IMR-90 (cell line): ENCODE data around the gene TSC1. TPM values are rescaled to one million over a fixed set of nuclear protein-coding genes. Genes with fewer than 3 reads are reported as not detected.

ENCODE experiments used
- ATAC-seq: fragments of 200-7000 bp; cut with Tn5 transposase; 2 replicates; pipeline ENCODE4 v1.9.1; 2020; ENCODE audit warnings: low read depth, mild to moderate bottlenecking, moderate library complexity
- Bru-seq: library from RNA; stranded (reverse); fragments of 400-500 nt; gene quantifications from one replicate; lab custom pipeline; 2021; lab: Mats Ljungman, UMichigan
- BruChase-seq, 2 experiments: library from RNA; stranded (reverse); fragments of 400-500 nt; gene quantifications; one replicate each; lab custom pipeline; 2021; lab: Mats Ljungman, UMichigan
- BruUV-seq: library from RNA; stranded (reverse); fragments of 400-500 nt; replicated peaks from 2 replicates; lab custom pipeline; 2021; lab: Mats Ljungman, UMichigan
- CTCF ChIA-PET: fragments of 300-600 bp; formaldehyde crosslinking; extraction: SDS; loops from one replicate; lab custom pipeline; 2021; ENCODE audit warnings: antibody characterized with exemption; lab: Yijun Ruan, JAX
- POLR2A ChIA-PET: fragments of 300-600 bp; sonication (Branson Sonifier 250); formaldehyde crosslinking; loops from one replicate; lab custom pipeline; 2022; ENCODE audit warnings: antibody characterized with exemption; ENCODE audit not compliant: unreplicated experiment; lab: Charles Lee
- DNase-seq: peaks from one replicate; pipeline ENCODE4 v3.0.0; 2013
- H2AFZ ChIP-seq: replicated peaks from 2 replicates; pipeline ENCODE3; 2013; ENCODE audit warnings: low read length, mild to moderate bottlenecking; ENCODE audit not compliant: poor library complexity
- H2AK5ac ChIP-seq: 2 replicates; pipeline ENCODE4 v1.6.1; 2013; ENCODE audit warnings: low read depth, low read length, inconsistent platforms
- H2AK9ac ChIP-seq: replicated peaks from 2 replicates; pipeline ENCODE3; 2013; ENCODE audit warnings: mild to moderate bottlenecking, low read depth, low read length, moderate library complexity; ENCODE audit not compliant: poor library complexity
- H2BK120ac ChIP-seq: 2 replicates; pipeline ENCODE4 v1.6.1; 2013; ENCODE audit warnings: low read depth, low read length, inconsistent platforms
- H2BK15ac ChIP-seq: 3 replicates; pipeline ENCODE4 v1.6.1; 2013; ENCODE audit warnings: low read depth, low read length, inconsistent platforms
- H2BK20ac ChIP-seq: 2 replicates; pipeline ENCODE4 v1.6.1; 2013; ENCODE audit warnings: low read depth, mild to moderate bottlenecking, inconsistent platforms, low read length, moderate library complexity
- H2BK5ac ChIP-seq: 2 replicates; pipeline ENCODE4 v1.6.1; 2013; ENCODE audit warnings: mild to moderate bottlenecking, low read depth, low read length, inconsistent platforms; ENCODE audit not compliant: poor library complexity, severe bottlenecking
- H3K14ac ChIP-seq: replicated peaks from 2 replicates; pipeline ENCODE4 v1.6.1; 2013; ENCODE audit warnings: low read depth, low read length, inconsistent platforms
- H3K18ac ChIP-seq: 2 replicates; pipeline ENCODE4 v1.6.1; 2013; ENCODE audit warnings: low read depth, low read length, control low read depth
- H3K23ac ChIP-seq: 2 replicates; pipeline ENCODE4 v1.6.1; 2013; ENCODE audit warnings: low read depth, low read length, inconsistent platforms
- H3K27ac ChIP-seq: 2 replicates; pipeline ENCODE4 v1.5.1; 2013; ENCODE audit warnings: mild to moderate bottlenecking, control low read depth, low read length; ENCODE audit not compliant: insufficient read depth
- H3K27me3 ChIP-seq: 2 replicates; pipeline ENCODE4 v1.6.1; 2013; ENCODE audit warnings: low read length; ENCODE audit not compliant: control insufficient read depth, insufficient read depth
- H3K36me3 ChIP-seq: 2 replicates; pipeline ENCODE4 v1.6.1; 2013; ENCODE audit warnings: low read length, mixed read lengths; ENCODE audit not compliant: control insufficient read depth, insufficient read depth
- H3K4ac ChIP-seq: 2 replicates; pipeline ENCODE4 v1.6.1; 2013; ENCODE audit warnings: low read depth, low read length, inconsistent platforms
- H3K4me1 ChIP-seq: 2 replicates; pipeline ENCODE4 v1.6.1; 2013; ENCODE audit warnings: low read length, mixed read lengths; ENCODE audit not compliant: control insufficient read depth, insufficient read depth
- H3K4me2 ChIP-seq: 2 replicates; pipeline ENCODE4 v1.6.1; 2013; ENCODE audit warnings: low read depth, mild to moderate bottlenecking, control low read depth, low read length, moderate library complexity
- H3K4me3 ChIP-seq: 2 replicates; pipeline ENCODE4 v1.5.1; 2013; ENCODE audit warnings: low read depth, mild to moderate bottlenecking, control low read depth, low read length, moderate library complexity; ENCODE audit not compliant: insufficient read depth
- H3K56ac ChIP-seq: 2 replicates; pipeline ENCODE4 v1.6.1; 2013; ENCODE audit warnings: low read length, inconsistent platforms; ENCODE audit not compliant: insufficient read depth; ENCODE audit errors: extremely low read depth
- H3K79me1 ChIP-seq, 2 experiments: 2 replicates each; pipeline ENCODE4 v1.6.1; 2013; ENCODE audit warnings: low read length in 2 of 2, inconsistent platforms in 1 of 2, low read depth in 1 of 2
- H3K9ac ChIP-seq: 2 replicates; pipeline ENCODE4 v1.6.1; 2013; ENCODE audit warnings: low read depth, low read length, control low read depth
- H3K9me1 ChIP-seq: 2 replicates; pipeline ENCODE4 v1.6.1; 2013; ENCODE audit warnings: low read length, inconsistent platforms; ENCODE audit not compliant: insufficient read depth
- H3K9me3 ChIP-seq: 2 replicates; pipeline ENCODE4 v1.6.1; 2013; ENCODE audit warnings: low read length; ENCODE audit not compliant: control insufficient read depth, insufficient read depth
- H4K20me1 ChIP-seq: 2 replicates; pipeline ENCODE4 v1.6.1; 2013; ENCODE audit warnings: low read length, inconsistent platforms; ENCODE audit not compliant: insufficient read depth
- H4K5ac ChIP-seq: 2 replicates; pipeline ENCODE4 v1.6.1; 2013; ENCODE audit warnings: mild to moderate bottlenecking, low read depth, low read length, control low read depth
- H4K8ac ChIP-seq, 2 experiments: 2 replicates each; pipeline ENCODE4 v1.6.1; 2013; ENCODE audit warnings: low read depth in 2 of 2, low read length in 2 of 2, control low read depth in 1 of 2, inconsistent platforms in 1 of 2
- H4K91ac ChIP-seq: 2 replicates; pipeline ENCODE4 v1.6.1; 2013; ENCODE audit warnings: low read depth, low read length, inconsistent platforms; ENCODE audit not compliant: insufficient read depth
- CHD1 ChIP-seq: IDR thresholded peaks from 2 replicates; pipeline ENCODE4 v1.6.1; 2012; ENCODE audit warnings: low read depth, low read length, improper control_type of control experiment
- CTCF ChIP-seq: conservative IDR thresholded peaks from 2 replicates; pipeline ENCODE4 v1.5.1; 2012; ENCODE audit warnings: mild to moderate bottlenecking, low read depth, low read length, improper control_type of control experiment
- MAZ ChIP-seq: IDR thresholded peaks from 2 replicates; pipeline ENCODE4 v1.6.1; 2012; ENCODE audit warnings: low read depth, mild to moderate bottlenecking, low read length, improper control_type of control experiment, moderate library complexity, borderline replicate concordance
- POLR2A ChIP-seq: IDR thresholded peaks from 2 replicates; pipeline ENCODE4 v1.6.1; 2012; ENCODE audit warnings: mild to moderate bottlenecking, low read depth, low read length
- RAD21 ChIP-seq: IDR thresholded peaks from 2 replicates; pipeline ENCODE4 v1.6.1; 2012; ENCODE audit warnings: low read length, improper control_type of control experiment
- USF2 ChIP-seq: fragments of 150-350 bp; IDR thresholded peaks from 2 replicates; pipeline ENCODE4 v1.6.1; 2017; ENCODE audit warnings: mild to moderate bottlenecking, antibody characterized with exemption, low read length, low read depth
- WGBS, 2 experiments: methylation state at CpG; one replicate each; pipeline versions ENCODE4 v1.1.5 to v1.1.7; 2013; ENCODE audit warnings: missing lambda C conversion rate in 2 of 2; ENCODE audit not compliant: insufficient read length in 1 of 2; ENCODE audit errors: extremely low coverage in 2 of 2; 5-methylcytosine and 5-hydroxymethylcytosine counted together
- dilution Hi-C: fragments of 300-500 bp; cut with HindIII; formaldehyde crosslinking; loops from one replicate; pipeline ENCODE4 v1.14.3; 2018; ENCODE audit warnings: low sequenced_read_pairs; ENCODE audit not compliant: unreplicated experiment
- in situ Hi-C: fragments of 300-500 bp; cut with MboI; formaldehyde crosslinking; loops from 3 replicates; pipeline ENCODE4 v1.14.3; 2019; ENCODE audit warnings: low sequenced_read_pairs, inconsistent platforms, mixed read lengths
- intact Hi-C: fragments of 100-400 bp; cut with micrococcal nuclease; formaldehyde crosslinking; loops from 2 replicates; pipeline ENCODE4 v1.10.0; 2022
- long read RNA-seq: library from polyadenylated mRNA; unstranded; transcript quantifications from one replicate; pipeline ENCODE4 v2.0.0, GENCODE V29; 2021; ENCODE audit not compliant: unreplicated experiment
- polyA plus RNA-seq, 3 experiments: library from polyadenylated mRNA; depleted of rRNA; stranded (reverse); fragments of >200 nt; gene quantifications; 2 replicates each; pipeline ENCODE4 v1.2.3, GENCODE V29; 2012; ENCODE audit warnings: low replicate concordance in 1 of 3
- total RNA-seq: library from RNA; depleted of rRNA; stranded (reverse); fragments of >200 nt; gene quantifications from 2 replicates; pipeline ENCODE4 v1.2.3, GENCODE V29; 2012; rRNA removed

TSC1 gene
- total RNA-seq (44.2 and 56.3 TPM in 2 replicates), polyA plus RNA-seq (2012; rRNA removed) (24.0 and 25.7 TPM in 2 replicates), Bru-seq, nascent RNA (percentile 77 among the genes with signal in this experiment), BruChase-seq, experiment 1, labeled RNA remaining after a 6-hour chase (percentile 77 among the genes with signal in this experiment), BruChase-seq, experiment 2, labeled RNA remaining after a 2-hour chase (percentile 89 among the genes with signal in this experiment)
- polyA plus RNA-seq (2012; cell fraction: cytosol; rRNA removed), result 9.0 and 12.4 TPM in 2 replicates
- polyA plus RNA-seq (2012; cell fraction: nucleus; rRNA removed; ENCODE audit: low replicate concordance), result 57.8 and 168 TPM in 2 replicates
- long read RNA-seq, partial matches to known transcripts, result 5 of 16 reads
- long read RNA-seq, other reads (novel, unspliced or antisense), result 10 of 16 reads

GRCh38 chr9:132944294-132945185 lies at the start of gene TSC1:
TSC1 (minus strand) TSS chr9:132944616; CDS start chr9:132928872, 15,744 bp downstream.
- H3K9ac ChIP-seq, result peak within 1 kb of the TSS; percentile 91
- in situ Hi-C loops (no loop called here), dilution Hi-C loops (no loop called here), intact Hi-C loops (no loop called here)
- H3K9me3 ChIP-seq, result no peaks in the 10 kb centered on the region
- peak within 1 kb of the TSS; percentile 86 for H2BK5ac ChIP-seq
- H3K36me3 ChIP-seq, result no peaks in the 10 kb centered on the region
- peak within 1 kb of the TSS; percentile 93 for H3K4me3 ChIP-seq
- H4K5ac ChIP-seq, result peak within 1 kb of the TSS; percentile 99
- peak within 1 kb of the TSS; percentile 96 for H2AK9ac ChIP-seq
- H4K20me1 ChIP-seq, result peaks cover 15% of the 10 kb centered on the region; the same call in 1 of the 2 replicates
- peak within 1 kb of the TSS; percentile 92 for H2BK20ac ChIP-seq
- peak within 1 kb of the TSS; percentile 100 for H3K4me2 ChIP-seq
- no TSS peak for BruUV-seq
- H3K23ac ChIP-seq, result peak within 1 kb of the TSS; percentile 72
- peak within 1 kb of the TSS; percentile 98 for H4K91ac ChIP-seq
- peak within 1 kb of the TSS; percentile 99 for H2BK120ac ChIP-seq
- peak within 1 kb of the TSS; percentile 88 for H3K18ac ChIP-seq
- ATAC-seq (peak; percentile 88), DNase-seq (peak; percentile 94)
- H3K9me1 ChIP-seq, result peaks cover 17% of the 10 kb centered on the region
- no peaks in the 10 kb centered on the region for H3K27me3 ChIP-seq
- peaks cover 15 to 48% of the 10 kb centered on the region in 2 experiments for H3K79me1 ChIP-seq
- WGBS, 2 experiments, result 0% methylated on average over 24 of the region's 72 CpGs; no CpG with 5 or more reads in 1 of the 2 experiments
- ChIA-PET POLR2A (interaction anchor here (0.8 to 1.0 kb wide), 3 partner anchors 9 to 594 kb away, joined by 4 to 8 read pairs (median 6); no protein-coding TSS in a partner anchor), CTCF (no interaction called here)
- H4K8ac ChIP-seq, result peak within 1 kb of the TSS; percentile 89 to 98
- TF ChIP-seq POLR2A (peak; percentile 90), MAZ (peak; percentile 77), CTCF (no peak), USF2 (peak; percentile 85), CHD1 (0 out of 2 replicates have a peak, but pooled peaks have one; percentile 76), RAD21 (no peak)
- H3K4ac ChIP-seq, result peak within 1 kb of the TSS; percentile 96
- peak within 1 kb of the TSS; percentile 97 for H2AFZ ChIP-seq
- H3K56ac ChIP-seq, result peak within 1 kb of the TSS; percentile 97
- H3K27ac ChIP-seq, result peak within 1 kb of the TSS; percentile 98
- peak within 1 kb of the TSS; percentile 73 for H3K14ac ChIP-seq
- H3K4me1 ChIP-seq, result peaks cover 19% of the 10 kb centered on the region
- peak within 1 kb of the TSS; percentile 99 for H2AK5ac ChIP-seq
- peak within 1 kb of the TSS; percentile 91; the same call in 2 of the 3 replicates for H2BK15ac ChIP-seq
